Measurements from ENCODE around the gene BCAS3.

DNA sequence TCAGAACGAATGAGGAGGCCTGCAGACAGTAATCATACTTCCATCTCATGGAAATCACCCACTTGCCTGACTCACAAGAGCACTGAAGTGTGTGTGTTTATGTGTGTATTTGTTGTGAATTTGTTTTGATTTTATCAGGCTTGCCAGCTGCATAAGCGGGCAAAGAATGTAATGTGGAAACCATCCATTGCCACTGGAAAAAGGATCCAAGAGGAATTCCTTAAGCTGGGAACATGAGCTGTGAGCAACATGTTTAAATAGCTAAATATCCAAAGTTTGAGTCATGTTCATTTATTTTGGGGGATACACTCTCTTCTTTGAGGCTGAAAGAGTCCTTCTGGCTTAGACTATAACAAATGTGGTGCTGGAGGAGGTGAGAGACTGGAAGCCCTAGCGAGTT is 523.6 kb downstream of the BCAS3 start:
- TF ChIP-seq, protein P1, sequence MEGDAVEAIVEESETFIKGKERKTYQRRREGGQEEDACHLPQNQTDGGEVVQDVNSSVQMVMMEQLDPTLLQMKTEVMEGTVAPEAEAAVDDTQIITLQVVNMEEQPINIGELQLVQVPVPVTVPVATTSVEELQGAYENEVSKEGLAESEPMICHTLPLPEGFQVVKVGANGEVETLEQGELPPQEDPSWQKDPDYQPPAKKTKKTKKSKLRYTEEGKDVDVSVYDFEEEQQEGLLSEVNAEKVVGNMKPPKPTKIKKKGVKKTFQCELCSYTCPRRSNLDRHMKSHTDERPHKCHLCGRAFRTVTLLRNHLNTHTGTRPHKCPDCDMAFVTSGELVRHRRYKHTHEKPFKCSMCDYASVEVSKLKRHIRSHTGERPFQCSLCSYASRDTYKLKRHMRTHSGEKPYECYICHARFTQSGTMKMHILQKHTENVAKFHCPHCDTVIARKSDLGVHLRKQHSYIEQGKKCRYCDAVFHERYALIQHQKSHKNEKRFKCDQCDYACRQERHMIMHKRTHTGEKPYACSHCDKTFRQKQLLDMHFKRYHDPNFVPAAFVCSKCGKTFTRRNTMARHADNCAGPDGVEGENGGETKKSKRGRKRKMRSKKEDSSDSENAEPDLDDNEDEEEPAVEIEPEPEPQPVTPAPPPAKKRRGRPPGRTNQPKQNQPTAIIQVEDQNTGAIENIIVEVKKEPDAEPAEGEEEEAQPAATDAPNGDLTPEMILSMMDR (IDR thresholded peaks at IDR 0.05), result no peak
- TF ChIP-seq POLR2A (IDR thresholded peaks at IDR 0.05), result no peak
